ENCODE measurements around the gene TRIM64.
"Not testable (repeated sequence)": the region's sequence is repeated elsewhere in the genome, so short reads cannot be mapped to it uniquely, and the experiment has no call there.

GRCh38 chr11:89923764-89924163 is 42.1 kb upstream of the TRIM64 start, which contains the start of gene TRIM49D2:
- not testable (repeated sequence) for TF ChIP-seq TCF12 (IDR thresholded peaks at IDR 0.05; ENCODE audit: low read depth); EP300 (IDR thresholded peaks at IDR 0.05; ENCODE audit: borderline replicate concordance); CEBPB (IDR thresholded peaks at IDR 0.05); CREB1 (IDR thresholded peaks at IDR 0.05; ENCODE audit: low read depth); REST (IDR thresholded peaks at IDR 0.05; ENCODE audit: low read depth); RAD21 (IDR thresholded peaks at IDR 0.05; ENCODE audit: low read depth)

All from Ishikawa (cell line).